OCI-LY1 (cell line): Measurements from ENCODE around the gene ENDOD1.

Experiments used
- H2AFZ ChIP-seq: fragments of 200-600 bp; sonication (generic), shearing (Covaris generic); 2 replicates; pipeline ENCODE4 v1.6.0; 2014; ENCODE audit warnings: antibody characterized with exemption, mild to moderate bottlenecking, low read length
- H3F3A ChIP-seq: fragments of 200-600 bp; sonication (generic), shearing (Covaris generic); 2 replicates; pipeline ENCODE4 v1.6.0; 2014; ENCODE audit warnings: mild to moderate bottlenecking, antibody characterized with exemption, low read length, moderate library complexity; ENCODE audit not compliant: insufficient read depth
- H3K27ac ChIP-seq: fragments of 200-600 bp; sonication (generic); 2 replicates; pipeline ENCODE4 v1.5.1; 2014; ENCODE audit warnings: low read length, mixed run types, mild to moderate bottlenecking, low read depth; ENCODE audit not compliant: poor library complexity, severe bottlenecking
- H3K27me3 ChIP-seq: fragments of 200-600 bp; sonication (generic); 2 replicates; pipeline ENCODE4 v1.6.0; 2014; ENCODE audit warnings: antibody characterized with exemption, mild to moderate bottlenecking, low read length, moderate library complexity; ENCODE audit not compliant: insufficient read depth
- H3K36me3 ChIP-seq: fragments of 200-600 bp; sonication (generic); 2 replicates; pipeline ENCODE4 v1.6.1; 2014; ENCODE audit warnings: mild to moderate bottlenecking, antibody characterized with exemption, low read length, moderate library complexity, mixed read lengths; ENCODE audit not compliant: insufficient read depth
- H3K4me1 ChIP-seq: fragments of 200-600 bp; sonication (generic); 2 replicates; pipeline ENCODE4 v1.5.1; 2014; ENCODE audit warnings: mild to moderate bottlenecking, low read length, moderate library complexity; ENCODE audit not compliant: insufficient read depth, severe bottlenecking
- H3K4me2 ChIP-seq: fragments of 200-600 bp; sonication (generic), shearing (Covaris generic); 2 replicates; pipeline ENCODE4 v1.6.1; 2014; ENCODE audit warnings: low read length
- H3K4me3 ChIP-seq: fragments of 200-600 bp; sonication (generic); 2 replicates; pipeline ENCODE4 v1.5.1; 2014; ENCODE audit warnings: low read length, low read depth, mild to moderate bottlenecking, mixed read lengths; ENCODE audit not compliant: poor library complexity, severe bottlenecking
- H3K79me2 ChIP-seq: fragments of 200-600 bp; shearing (Covaris generic); 2 replicates; pipeline ENCODE4 v1.6.1; 2016; ENCODE audit warnings: mixed run types, low read length, mixed read lengths; ENCODE audit not compliant: insufficient read depth
- H3K9ac ChIP-seq: fragments of 200-600 bp; sonication (generic), shearing (Covaris generic); 2 replicates; pipeline ENCODE4 v1.6.1; 2014; ENCODE audit warnings: mild to moderate bottlenecking, low read length, mixed read lengths
- H3K9me2 ChIP-seq: fragments of 200-600 bp; sonication (generic), shearing (Covaris generic); 2 replicates; pipeline ENCODE4 v1.6.1; 2014; ENCODE audit warnings: low read depth, mild to moderate bottlenecking, low read length, mixed read lengths
- H3K9me3 ChIP-seq: fragments of 200-600 bp; shearing (Covaris generic); 2 replicates; pipeline ENCODE4 v1.6.1; 2014; ENCODE audit warnings: low read length, mixed read lengths
- H4K20me1 ChIP-seq: fragments of 200-600 bp; sonication (generic), shearing (Covaris generic); 2 replicates; pipeline ENCODE4 v1.6.0; 2016; ENCODE audit warnings: mild to moderate bottlenecking, low read length; ENCODE audit not compliant: insufficient read depth
- CTCF ChIP-seq: fragments of 200-600 bp; sonication (generic), shearing (Covaris generic); IDR thresholded peaks from 2 replicates; pipeline ENCODE4 v1.5.1; 2017; ENCODE audit warnings: mild to moderate bottlenecking, antibody characterized with exemption, low read length, moderate library complexity, mixed read lengths
- EZH2 ChIP-seq: fragments of 200-600 bp; sonication (generic), shearing (Covaris generic); IDR thresholded peaks from 2 replicates; pipeline ENCODE4 v1.8.0; 2017; ENCODE audit warnings: borderline replicate concordance, mixed run types, mild to moderate bottlenecking, antibody characterized with exemption, low read length, moderate library complexity, mixed read lengths

Gene ENDOD1

GRCh38 chr11:95121698-95122097, 32.1 kb downstream of the ENDOD1 start:
- no peaks in the 10 kb centered on the region for H4K20me1 ChIP-seq
- no peak overlapping the region for H3K4me3 ChIP-seq
- no peak overlapping the region for H3K27ac ChIP-seq
- no peaks in the 10 kb centered on the region for H3F3A ChIP-seq
- H3K9me2 ChIP-seq, result no peaks in the 10 kb centered on the region
- H3K36me3 ChIP-seq, result no peaks in the 10 kb centered on the region
- H3K4me1 ChIP-seq, result no peaks in the 10 kb centered on the region
- H3K79me2 ChIP-seq, result no peaks in the 10 kb centered on the region
- H3K9ac ChIP-seq, result no peak overlapping the region
- H2AFZ ChIP-seq, result no peak overlapping the region
- TF ChIP-seq EZH2 (no peak), CTCF (no peak)
- H3K4me2 ChIP-seq, result no peak overlapping the region
- H3K9me3 ChIP-seq, result no peaks in the 10 kb centered on the region
- H3K27me3 ChIP-seq, result no peaks in the 10 kb centered on the region

GRCh38 chr11:95123556-95123955, 33.9 kb downstream of the ENDOD1 start:
- H3K36me3 ChIP-seq, result no peaks in the 10 kb centered on the region
- no peaks in the 10 kb centered on the region for H3F3A ChIP-seq
- H4K20me1 ChIP-seq, result no peaks in the 10 kb centered on the region
- no peak overlapping the region for H3K4me3 ChIP-seq
- H3K9me2 ChIP-seq, result no peaks in the 10 kb centered on the region
- H3K27ac ChIP-seq, result no peak overlapping the region
- no peaks in the 10 kb centered on the region for H3K79me2 ChIP-seq
- no peaks in the 10 kb centered on the region for H3K27me3 ChIP-seq
- H2AFZ ChIP-seq, result no peak overlapping the region
- H3K9me3 ChIP-seq, result no peaks in the 10 kb centered on the region
- no peak overlapping the region for H3K4me2 ChIP-seq
- TF ChIP-seq CTCF, result no peak
- no peak overlapping the region for H3K9ac ChIP-seq
- no peaks in the 10 kb centered on the region for H3K4me1 ChIP-seq

GRCh38 chr11:95128602-95129001, 39.0 kb downstream of the ENDOD1 start:
- Histone ChIP-seq H4K20me1 (no peaks in the 10 kb centered on the region), H3K27ac (no peak overlapping the region), H3K9me2 (no peaks in the 10 kb centered on the region), H3K9me3 (no peaks in the 10 kb centered on the region), H2AFZ (no peak overlapping the region), H3K27me3 (no peaks in the 10 kb centered on the region), H3K9ac (no peak overlapping the region), H3K4me3 (no peak overlapping the region), H3K79me2 (no peaks in the 10 kb centered on the region), H3K4me1 (no peaks in the 10 kb centered on the region), H3K36me3 (no peaks in the 10 kb centered on the region), H3F3A (no peaks in the 10 kb centered on the region), H3K4me2 (no peak overlapping the region)
- TF ChIP-seq CTCF (no peak), EZH2 (no peak)
